HG02981 (cell line): ENCODE measurements around the gene HEG1.
"Not testable (repeated sequence)": the region's sequence is repeated elsewhere in the genome, so short reads cannot be mapped to it uniquely, and the experiment has no call there.

Experiments used
- ATAC-seq: cut with Tn5 transposase; IDR thresholded peaks from one replicate; pipeline ENCODE4 v1.9.1; 2021; ENCODE audit warnings: mild to moderate bottlenecking, moderate library complexity; ENCODE audit not compliant: unreplicated experiment

Gene HEG1, protein sequence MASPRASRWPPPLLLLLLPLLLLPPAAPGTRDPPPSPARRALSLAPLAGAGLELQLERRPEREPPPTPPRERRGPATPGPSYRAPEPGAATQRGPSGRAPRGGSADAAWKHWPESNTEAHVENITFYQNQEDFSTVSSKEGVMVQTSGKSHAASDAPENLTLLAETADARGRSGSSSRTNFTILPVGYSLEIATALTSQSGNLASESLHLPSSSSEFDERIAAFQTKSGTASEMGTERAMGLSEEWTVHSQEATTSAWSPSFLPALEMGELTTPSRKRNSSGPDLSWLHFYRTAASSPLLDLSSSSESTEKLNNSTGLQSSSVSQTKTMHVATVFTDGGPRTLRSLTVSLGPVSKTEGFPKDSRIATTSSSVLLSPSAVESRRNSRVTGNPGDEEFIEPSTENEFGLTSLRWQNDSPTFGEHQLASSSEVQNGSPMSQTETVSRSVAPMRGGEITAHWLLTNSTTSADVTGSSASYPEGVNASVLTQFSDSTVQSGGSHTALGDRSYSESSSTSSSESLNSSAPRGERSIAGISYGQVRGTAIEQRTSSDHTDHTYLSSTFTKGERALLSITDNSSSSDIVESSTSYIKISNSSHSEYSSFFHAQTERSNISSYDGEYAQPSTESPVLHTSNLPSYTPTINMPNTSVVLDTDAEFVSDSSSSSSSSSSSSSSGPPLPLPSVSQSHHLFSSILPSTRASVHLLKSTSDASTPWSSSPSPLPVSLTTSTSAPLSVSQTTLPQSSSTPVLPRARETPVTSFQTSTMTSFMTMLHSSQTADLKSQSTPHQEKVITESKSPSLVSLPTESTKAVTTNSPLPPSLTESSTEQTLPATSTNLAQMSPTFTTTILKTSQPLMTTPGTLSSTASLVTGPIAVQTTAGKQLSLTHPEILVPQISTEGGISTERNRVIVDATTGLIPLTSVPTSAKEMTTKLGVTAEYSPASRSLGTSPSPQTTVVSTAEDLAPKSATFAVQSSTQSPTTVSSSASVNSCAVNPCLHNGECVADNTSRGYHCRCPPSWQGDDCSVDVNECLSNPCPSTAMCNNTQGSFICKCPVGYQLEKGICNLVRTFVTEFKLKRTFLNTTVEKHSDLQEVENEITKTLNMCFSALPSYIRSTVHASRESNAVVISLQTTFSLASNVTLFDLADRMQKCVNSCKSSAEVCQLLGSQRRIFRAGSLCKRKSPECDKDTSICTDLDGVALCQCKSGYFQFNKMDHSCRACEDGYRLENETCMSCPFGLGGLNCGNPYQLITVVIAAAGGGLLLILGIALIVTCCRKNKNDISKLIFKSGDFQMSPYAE (N-terminal part only)

DNA sequence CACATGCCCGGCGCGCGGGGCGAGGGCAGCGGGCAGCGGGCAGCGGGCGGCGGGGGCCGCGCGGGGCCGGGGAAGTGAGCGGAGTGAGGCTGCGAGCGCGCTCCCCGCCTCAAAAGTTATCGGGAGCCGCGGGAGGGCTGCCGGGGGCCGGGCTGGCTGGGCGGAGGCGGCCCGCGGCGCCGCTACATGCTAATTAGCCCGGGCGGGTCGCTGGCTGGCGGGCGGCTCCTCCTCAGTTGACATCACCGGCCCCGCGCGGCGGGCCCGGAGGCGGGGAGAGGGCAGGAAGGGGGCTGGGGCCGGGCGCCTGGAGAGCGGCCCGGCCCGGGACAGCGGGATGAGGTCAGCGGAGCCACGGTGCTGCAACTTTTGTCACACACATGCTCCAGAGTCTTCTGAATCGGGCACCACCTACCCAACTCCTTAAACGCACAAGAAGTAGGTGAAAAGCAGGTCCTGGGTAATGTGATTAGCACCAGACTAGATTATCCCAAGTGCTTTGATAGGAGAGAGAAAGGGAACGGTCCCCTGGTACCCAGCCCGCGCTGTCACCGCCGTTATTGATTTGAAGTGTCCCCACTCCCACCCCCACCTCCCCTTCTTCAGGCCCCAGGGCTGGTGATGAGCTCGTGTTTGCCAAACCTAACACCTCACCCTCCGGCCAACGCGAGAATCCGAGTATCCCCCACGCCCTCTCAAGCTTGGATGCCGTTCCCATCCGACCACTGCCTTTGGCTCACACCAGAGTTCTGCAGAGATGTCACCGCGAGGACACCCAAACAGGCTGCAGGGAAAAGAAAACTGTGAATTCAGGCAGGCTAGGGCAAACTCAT is at the start of gene HEG1:
HEG1 (minus strand) TSS at position 85 of the 833 bp plus-strand sequence. CDS start 107 bp downstream, outside the sequence.
- peak; percentile 47 for ATAC-seq

DNA sequence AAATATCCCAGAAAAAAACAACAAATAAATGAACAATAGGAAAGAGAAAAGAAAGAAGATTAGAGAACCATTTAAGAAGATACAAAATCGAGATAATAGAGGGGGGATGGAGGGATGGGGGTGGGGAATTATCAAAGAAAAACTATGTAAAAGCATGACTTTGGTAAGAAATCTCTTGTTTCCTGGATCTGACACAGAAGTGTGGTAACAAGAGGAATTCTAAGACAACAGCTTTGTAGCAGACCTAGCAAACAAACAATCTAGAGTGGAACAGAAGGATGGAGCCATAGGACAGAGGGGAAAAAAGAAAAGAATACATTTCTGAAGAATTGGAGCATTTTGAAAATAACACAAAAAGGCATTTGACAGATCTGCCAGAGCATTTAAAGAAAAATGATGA is 49.3 kb upstream of the HEG1 start:
- no peak for ATAC-seq

DNA sequence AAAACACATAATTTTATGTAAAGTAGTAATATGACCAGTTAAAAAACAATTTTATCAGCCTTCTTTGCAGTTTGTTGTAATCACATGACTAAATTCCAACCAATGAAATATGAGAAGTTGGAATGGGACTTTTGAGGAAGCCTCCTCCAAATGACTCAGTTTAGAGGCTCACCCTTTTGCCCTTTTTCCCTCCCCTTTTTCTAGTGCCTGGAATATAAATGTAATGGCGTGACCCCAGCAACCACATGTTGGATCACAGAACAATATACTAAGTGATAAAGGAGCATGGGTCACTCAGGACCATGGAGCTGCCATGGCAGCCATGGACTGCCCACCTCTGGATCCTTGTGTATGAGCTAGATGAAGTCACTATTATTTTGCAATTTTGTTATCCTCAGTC is 48.8 kb upstream of the HEG1 start:
- ATAC-seq, result no peak

DNA sequence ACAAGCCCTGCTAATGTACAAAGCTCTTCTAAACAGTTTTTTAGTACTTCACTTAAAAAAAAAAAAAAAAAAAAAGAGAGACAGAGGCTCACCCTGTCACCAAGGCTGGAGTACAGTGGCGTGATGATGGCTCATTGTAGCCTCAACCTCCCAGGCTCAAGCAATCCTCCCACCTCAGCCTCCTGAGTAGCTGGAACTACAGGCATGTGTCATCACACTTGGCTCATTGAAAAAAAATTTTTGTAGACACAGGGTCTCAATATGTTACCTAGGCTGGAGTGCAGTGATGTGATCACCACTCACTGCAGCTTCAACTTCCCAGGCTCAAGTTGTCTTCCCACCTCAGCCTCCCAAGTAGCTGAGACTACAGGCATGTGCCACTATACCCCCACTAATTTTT is 47.6 kb upstream of the HEG1 start:
- ATAC-seq, result no peak

DNA sequence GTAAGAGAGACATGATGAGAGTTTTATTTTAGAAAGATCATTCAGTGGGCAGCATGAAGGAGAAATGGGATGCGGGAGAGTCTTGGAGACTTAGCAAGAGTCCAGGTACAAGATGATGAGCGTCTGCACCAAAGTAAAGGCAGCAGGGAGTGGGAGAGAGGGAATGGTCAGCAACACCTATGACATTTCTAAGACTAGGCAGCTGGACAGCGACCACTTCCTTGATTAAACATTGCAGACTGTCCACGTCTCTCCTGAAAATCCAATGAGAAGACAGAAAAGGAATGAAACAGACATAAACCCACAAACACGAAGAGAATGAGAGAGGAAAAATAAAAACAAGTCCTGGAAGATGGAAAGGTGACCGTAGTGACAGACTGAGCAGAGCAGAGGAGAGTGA is 46.7 kb upstream of the HEG1 start:
- ATAC-seq, result no peak

DNA sequence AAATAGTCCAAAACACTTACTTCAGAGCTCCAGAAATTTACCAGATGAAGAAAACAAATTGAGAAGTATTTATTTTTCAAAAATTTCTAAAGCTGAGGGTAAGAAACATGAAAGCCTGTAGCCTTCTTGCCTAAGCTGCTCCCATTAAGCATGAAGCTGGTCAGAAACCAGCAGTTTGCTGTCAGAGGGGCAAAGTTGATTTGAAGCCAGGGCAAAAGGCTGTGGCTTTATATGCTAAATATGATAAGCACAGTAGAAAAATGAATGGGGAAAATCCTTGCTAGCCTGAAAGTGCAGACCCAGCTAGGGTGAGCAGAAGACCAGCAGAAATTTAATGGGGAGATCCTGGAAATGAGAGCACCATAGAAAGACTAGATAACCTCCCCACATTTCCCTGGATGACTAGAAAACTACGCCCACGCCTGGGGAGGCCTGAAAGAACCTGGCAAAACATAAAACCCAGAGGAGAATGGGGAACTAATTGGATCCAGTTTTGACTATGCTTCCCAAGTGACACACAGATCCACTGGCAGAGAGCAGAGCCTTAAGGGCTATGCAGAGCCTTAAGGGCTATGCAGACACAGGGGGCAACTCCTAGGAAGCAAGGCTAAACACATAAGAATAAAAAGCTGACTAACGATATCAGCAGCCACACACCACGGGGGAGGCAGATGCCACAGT is 43.0 kb upstream of the HEG1 start:
- ATAC-seq, result no peak

DNA sequence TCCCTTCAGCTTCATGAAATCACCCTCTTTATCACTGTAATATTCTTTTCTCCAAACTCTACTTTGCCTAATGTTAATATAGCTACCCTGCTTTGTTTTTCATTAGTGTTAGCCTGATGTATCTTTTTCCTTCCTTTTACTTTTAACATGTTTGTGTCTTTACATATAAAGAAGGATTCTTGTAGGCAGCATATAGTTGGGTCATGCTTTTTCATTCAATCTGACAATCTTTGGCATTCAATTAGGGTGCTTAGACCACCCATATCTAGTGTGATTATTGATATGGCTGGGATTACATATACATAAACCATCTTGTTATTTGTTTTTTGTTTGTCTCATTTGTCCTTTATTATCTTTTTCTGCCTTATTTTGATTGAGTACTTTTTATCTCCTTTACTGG is 34.9 kb upstream of the HEG1 start:
- ATAC-seq, result no peak

DNA sequence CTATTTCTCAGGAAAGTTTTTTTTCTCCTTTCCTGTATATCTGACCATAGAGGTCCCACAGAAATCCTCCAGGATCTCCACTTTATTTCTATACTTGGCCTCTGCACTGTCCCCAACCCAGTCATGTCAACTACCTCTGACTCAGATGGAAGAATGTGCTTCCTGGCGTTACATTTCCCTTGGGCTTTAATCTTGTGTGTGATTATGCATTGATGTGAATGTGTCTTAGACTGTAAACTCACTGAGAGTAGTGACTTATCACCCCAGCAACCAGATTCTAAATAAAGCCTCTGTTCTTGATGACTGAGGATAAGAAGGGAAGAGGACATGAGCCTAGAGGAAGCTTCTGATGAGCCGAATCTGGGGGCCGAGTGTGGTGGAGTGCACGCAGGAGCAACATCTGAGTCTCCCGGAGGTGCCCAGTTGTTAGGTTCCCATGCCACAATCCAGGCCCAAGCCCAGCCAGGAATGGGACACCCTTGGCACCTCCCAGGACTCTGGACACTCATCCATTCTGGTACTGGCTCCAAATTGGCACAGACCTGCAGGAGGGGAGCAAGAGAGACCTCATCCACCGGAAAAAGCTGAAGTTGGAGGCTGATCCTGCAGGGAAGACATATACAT is 32.1 kb upstream of the HEG1 start:
- no peak for ATAC-seq

DNA sequence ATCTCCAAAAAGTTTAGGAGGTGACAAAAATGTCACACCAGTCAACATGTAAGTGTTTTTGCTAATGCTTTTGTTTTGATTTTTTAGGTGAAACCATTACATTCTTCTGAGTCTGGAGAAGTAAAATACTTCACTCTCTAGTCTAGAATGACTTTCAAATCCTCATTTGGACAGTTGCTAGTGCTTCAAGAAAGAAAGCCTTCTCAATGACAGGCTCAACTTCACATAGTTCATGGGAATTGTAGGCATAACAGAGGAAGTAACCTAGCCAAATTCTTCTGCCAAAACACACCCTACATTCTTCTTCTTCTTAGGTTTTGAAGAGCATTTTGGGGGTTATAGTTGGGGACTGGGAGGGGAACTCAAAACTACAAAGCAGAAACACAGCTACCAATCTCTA is 29.4 kb upstream of the HEG1 start:
- no peak for ATAC-seq

DNA sequence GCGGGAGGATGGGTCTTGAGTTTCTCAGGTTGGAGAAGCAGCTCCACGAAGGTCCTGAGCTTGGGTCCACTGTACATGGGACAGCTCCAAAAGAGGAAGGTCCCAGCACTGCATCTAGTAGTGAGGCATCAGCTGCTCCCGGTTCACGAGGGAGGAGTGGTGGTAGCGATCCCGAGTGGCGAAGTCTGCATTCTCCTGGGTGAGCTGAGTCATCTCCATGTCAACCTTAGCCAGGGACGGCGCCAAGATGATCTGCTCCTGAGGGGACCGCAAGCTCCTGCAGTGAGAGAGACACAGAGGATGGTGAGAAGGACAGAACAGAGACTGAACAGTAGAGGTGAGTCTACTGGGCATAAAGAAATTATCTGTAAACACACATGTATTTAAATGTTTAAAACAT is 28.0 kb upstream of the HEG1 start:
- no peak for ATAC-seq

DNA sequence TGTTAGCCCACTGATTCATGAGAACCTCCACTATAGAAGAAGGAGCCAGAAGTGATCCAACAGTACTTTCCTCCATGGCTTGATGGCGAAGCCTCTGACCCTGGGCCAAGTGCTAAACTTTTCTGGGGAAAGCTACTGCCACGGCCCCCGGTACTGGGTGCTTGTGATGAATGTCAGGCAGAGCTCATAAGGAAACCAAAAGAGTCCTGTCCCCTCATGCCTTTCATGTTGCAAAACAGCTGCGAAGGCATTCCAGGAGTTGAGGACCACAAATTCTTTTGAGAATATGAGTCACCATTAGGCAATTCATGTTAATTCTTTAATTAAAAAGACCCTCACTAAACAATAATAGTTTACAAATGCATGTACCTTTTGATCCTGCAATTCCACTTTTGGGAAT is 26.5 kb upstream of the HEG1 start:
- ATAC-seq, result not testable (repeated sequence)

DNA sequence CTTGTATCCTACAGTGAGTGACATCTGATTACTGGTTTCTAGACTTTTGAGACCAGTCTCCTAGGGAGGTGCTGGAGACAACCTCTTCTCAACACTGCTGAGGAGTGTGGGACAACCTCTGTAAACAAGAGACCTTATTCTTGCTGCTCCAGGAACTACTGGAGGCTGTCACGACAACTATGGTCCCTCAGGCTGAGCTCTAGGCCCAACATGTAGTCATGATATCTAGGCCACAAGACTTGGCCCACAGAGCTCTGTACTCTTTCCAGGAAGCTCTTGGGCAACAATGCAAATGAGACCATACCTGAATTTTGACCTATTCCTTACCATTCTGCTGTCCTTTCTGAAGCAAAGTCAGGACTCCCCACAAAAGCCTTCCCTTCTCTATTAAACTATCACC is 24.3 kb upstream of the HEG1 start:
- no peak for ATAC-seq

DNA sequence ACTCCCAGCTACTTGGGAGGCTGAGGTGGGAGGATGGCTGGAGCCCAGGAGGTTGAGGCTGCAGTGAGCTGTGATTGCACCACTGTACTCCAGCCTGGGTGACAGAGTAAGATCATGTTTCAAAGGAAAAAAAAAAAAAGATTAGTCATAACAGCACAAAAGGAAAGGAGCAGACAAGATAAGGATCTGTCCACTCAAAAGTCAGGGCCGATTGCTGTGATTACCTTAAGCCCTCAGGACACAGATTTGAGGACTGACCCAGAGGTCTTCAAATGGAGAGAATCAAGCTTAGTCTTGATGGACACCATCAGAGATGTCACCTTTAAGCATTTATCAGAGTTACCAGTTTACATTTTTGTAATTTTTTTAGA is 23.9 kb upstream of the HEG1 start:
- ATAC-seq, result no peak

DNA sequence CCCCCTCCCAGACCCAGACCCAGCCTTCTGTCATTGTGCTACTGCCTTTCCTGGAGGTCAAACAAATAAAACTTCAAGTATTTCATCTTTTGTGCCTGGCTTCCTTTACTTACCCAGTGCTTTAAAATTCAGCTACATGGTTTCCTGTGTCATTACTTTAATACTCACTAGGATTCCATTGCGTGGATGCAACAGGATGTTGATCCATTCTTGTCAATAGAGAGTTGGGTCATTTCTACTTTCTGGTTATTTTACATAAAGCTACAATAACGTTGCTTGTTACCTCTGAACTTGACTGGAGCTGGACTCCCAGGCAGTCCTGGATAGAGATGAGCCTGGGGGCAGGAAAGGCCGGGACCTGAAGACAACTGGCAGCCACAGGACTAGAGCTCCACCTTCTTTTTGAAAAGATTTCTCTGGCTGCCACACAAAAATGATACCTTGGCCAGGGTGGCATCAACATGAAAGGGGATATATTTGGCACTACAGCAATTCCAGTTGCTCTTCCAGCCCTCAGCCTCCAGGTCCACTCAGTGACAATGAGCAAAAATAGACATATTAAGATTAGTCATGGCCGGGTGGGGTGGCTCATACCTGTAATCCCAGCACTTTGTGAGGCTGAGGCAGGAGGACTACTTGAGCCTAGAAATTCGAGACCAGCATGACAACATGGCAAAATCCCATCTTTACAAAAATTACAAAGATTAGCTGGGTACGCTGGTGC is 23.3 kb upstream of the HEG1 start:
- no peak for ATAC-seq

DNA sequence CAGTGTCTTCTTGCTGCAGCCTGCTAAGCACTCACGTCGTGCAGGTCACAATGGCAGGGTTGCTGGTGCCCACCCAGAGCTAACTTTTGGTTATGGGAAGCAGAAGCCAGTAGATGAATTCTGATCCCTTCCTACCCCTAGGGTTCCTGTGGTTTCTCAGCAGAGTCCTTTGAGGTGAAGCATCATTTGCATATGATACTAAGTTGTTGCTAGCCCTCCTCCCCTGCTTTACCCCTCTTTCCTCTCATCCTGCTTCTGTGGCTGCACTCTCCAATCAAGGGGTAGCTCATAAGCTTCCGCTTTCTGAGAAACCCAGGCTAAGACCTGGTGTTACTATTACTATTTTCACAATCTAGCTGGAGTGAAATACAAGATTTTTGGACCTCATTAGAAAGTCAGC is 22.1 kb upstream of the HEG1 start:
- ATAC-seq, result no peak

DNA sequence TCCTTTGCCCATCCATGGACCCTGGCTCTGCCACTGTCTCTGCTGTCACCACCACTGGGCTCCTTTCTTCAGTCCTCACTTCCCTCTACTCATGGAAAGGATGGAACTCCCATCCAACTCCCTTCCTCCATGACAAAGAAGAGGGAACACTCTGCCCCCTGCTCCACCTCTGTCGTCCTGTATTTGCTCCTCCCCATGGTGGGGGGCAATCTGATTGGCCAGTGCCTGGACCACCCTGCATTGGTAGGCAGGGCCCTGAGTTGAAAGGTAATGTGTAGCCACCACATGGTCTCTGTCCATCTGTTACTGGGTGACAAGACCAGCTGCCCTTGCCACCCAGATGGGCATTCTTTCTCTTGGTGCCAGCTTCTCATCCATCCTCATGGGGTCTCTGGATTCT is 20.7 kb upstream of the HEG1 start:
- ATAC-seq, result no peak

DNA sequence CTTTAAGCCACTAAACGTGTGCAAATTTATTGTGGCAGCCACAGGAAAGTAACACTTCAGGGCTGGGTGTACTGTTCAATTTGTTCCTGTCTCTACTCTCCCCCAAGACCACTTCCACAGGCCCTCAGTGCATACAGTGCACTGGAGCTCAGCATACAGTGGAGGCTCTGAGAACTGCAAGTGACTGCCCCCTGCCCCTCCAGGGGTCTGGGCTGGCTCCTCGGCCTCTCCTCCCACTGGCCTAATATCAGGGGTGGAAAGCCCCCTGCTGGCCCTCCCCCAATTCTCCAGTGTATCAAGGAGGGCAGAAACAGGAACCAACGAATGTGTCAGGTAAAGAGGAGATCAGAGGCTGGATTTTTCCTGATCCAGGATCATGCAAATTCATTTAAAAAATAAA is 19.9 kb upstream of the HEG1 start:
- ATAC-seq, result no peak

DNA sequence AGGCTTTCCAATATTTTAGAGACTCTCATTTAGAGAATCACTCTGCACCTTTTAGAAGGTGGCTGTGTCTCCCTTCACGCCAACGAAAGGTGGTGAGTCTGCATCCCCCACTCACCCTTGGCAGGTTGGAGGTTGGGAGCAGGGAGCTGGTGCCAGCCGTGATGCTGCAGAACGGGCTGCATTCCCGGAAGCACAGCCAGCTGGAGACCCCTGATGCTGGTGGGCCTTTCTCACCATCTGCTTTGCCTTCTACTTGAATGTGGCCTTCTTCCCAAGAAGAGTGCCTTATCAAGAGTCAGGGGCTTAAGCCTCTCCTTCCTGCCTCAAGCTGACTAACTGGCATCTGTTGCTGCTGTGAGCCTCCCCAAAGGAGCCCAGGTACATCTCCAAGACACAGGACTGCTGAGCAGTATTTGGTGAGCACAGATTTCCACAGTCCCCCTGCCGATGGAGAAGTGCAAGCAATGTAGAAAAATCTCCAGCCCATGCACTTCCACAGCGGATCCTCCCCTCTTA is 17.7 kb upstream of the HEG1 start:
- no peak for ATAC-seq
